GM12872 (cell line): ENCODE measurements around the gene AURKA.

Experiments used
- TF ChIP-seq, protein P1 (sequence below): IDR thresholded peaks from 3 replicates; pipeline ENCODE4 v1.5.1; 2011; ENCODE audit warnings: low read depth, mild to moderate bottlenecking, low read length, moderate library complexity; ENCODE audit not compliant: insufficient read depth

The AURKA gene

GRCh38 chr20:56392132-56392880, at the start of gene AURKA, which contains the start of gene CSTF1:
AURKA (minus strand) TSS chr20:56392215; CDS start chr20:56388197, 4,018 bp downstream.
CSTF1 (plus strand) TSS chr20:56392645; CDS start chr20:56395553, 2,908 bp downstream.
- TF ChIP-seq, protein P1, sequence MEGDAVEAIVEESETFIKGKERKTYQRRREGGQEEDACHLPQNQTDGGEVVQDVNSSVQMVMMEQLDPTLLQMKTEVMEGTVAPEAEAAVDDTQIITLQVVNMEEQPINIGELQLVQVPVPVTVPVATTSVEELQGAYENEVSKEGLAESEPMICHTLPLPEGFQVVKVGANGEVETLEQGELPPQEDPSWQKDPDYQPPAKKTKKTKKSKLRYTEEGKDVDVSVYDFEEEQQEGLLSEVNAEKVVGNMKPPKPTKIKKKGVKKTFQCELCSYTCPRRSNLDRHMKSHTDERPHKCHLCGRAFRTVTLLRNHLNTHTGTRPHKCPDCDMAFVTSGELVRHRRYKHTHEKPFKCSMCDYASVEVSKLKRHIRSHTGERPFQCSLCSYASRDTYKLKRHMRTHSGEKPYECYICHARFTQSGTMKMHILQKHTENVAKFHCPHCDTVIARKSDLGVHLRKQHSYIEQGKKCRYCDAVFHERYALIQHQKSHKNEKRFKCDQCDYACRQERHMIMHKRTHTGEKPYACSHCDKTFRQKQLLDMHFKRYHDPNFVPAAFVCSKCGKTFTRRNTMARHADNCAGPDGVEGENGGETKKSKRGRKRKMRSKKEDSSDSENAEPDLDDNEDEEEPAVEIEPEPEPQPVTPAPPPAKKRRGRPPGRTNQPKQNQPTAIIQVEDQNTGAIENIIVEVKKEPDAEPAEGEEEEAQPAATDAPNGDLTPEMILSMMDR, result no peak

- TF ChIP-seq, protein P1, result no peak
Observed at GRCh38 chr20:56440346-56441007, 48.5 kb upstream of the AURKA start.

DNA sequence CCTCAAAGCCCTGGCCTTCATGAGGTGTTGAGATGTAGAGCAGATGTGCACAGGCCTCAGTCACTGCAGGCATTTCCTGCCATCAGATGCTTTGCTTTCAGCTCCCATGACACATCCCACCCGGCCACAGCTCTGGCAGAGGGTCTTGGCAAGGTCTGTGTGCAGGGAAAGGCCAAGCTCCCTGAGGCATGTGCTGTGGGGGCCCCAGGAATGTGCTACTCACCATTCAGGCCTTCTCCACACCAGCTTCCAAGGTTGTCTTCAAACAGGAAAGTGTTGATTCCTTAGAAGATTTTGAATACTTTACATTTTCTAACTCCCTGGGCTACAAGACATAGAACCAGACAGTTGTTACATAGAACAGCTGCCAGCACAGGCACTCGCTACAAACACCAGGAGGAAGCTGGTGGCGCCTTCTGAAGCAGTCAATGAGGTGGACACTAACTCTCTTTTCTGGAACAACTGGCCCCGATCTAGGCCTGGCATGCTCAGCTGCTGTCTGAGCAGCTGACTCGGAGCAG, 47.8 kb upstream of the AURKA start:
- TF ChIP-seq, protein P1, result no peak

- TF ChIP-seq, protein P1, result no peak
Observed at GRCh38 chr20:56438284-56438683, 46.3 kb upstream of the AURKA start.

DNA sequence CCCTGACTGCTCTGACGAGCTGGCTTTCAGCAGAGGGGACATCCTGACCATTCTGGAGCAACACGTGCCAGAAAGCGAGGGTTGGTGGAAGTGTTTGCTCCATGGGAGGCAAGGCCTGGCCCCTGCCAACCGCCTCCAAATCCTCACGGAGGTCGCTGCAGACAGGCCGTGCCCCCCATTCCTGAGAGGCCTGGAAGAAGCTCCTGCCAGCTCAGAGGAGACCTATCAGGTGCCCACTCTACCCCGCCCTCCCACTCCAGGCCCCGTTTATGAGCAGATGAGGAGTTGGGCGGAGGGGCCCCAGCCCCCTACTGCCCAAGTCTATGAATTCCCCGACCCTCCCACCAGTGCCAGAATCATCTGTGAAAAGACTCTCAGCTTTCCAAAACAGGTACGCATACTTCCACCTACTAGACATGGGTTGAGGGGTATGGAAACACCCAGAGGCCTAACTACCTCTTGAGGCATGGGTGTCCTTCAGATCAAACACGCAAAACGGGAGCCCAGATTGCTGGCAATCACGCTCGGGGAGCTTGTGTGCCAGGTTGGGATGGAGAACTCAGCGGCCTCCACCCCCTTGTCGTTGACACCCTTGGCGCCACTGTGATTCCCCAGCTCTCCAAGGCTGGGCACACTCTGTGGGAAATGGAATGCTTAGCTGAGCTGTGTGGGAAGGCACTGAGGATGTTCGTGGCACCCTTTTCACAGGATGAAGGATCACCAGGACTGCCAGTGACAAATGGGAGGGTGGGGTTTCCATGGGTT, 45.4 kb upstream of the AURKA start:
- TF ChIP-seq, protein P1, result no peak

- TF ChIP-seq, protein P1, result no peak
Observed at GRCh38 chr20:56433880-56434255, 41.9 kb upstream of the AURKA start.
